Fibroblast of lung (primary cell): ENCODE results near the gene CPN2.

Experiments used
- EZH2 ChIP-seq: IDR thresholded peaks from 2 replicates; pipeline ENCODE4 v1.5.1; 2012; ENCODE audit warnings: low read length, control low read depth, mild to moderate bottlenecking; ENCODE audit errors: missing control alignments
- TF ChIP-seq, protein P1 (sequence below), 2 donors: IDR thresholded peaks in 1 of 2; conservative IDR thresholded peaks in 1 of 2; 1 replicate in 1 of 2; 2 replicates in 1 of 2; pipeline ENCODE4 v1.5.1; 2011 to 2012; ENCODE audit warnings: low read length in 2 of 2, control low read depth in 1 of 2, inconsistent platforms in 1 of 2, low read depth in 1 of 2, mild to moderate bottlenecking in 1 of 2

DNA sequence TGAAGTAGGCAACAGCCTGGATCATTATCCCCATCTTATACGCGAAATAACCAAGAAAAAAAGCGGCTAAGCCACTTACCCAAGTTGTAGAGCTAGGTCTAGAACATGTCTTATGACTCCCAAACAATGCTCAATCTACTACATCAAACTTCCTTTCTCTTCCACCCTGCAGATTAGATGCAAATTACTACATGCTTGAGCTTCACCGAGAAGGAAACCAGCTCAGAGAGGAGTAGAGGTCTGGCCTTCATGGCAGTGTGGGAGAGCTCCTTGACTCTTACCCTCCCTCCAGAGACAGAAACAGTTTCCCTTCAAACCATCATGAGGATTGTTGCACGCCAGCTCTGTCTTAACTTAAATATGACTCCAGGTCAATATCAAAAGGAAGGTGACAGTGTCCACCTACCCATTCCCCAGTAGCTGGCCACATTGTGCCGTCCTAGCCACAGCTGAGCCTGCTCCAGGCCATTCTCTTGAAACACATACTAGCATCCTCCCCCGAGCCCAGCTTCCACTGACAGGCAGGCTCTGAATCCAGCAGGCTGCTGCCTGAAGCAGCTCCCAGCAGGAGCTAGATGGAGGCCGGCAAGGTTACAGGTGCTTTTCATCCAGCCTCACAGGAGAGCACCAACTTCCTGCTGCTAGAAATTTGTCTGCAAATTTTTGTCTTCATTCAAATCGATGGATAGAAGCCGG lies 56.8 kb downstream of the CPN2 start:
- TF ChIP-seq, protein P1, sequence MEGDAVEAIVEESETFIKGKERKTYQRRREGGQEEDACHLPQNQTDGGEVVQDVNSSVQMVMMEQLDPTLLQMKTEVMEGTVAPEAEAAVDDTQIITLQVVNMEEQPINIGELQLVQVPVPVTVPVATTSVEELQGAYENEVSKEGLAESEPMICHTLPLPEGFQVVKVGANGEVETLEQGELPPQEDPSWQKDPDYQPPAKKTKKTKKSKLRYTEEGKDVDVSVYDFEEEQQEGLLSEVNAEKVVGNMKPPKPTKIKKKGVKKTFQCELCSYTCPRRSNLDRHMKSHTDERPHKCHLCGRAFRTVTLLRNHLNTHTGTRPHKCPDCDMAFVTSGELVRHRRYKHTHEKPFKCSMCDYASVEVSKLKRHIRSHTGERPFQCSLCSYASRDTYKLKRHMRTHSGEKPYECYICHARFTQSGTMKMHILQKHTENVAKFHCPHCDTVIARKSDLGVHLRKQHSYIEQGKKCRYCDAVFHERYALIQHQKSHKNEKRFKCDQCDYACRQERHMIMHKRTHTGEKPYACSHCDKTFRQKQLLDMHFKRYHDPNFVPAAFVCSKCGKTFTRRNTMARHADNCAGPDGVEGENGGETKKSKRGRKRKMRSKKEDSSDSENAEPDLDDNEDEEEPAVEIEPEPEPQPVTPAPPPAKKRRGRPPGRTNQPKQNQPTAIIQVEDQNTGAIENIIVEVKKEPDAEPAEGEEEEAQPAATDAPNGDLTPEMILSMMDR (conservative IDR thresholded peaks at IDR 0.05 in 1 of 2, IDR thresholded peaks at IDR 0.05 in 1 of 2; ENCODE audit: low read depth in 1 of 2, low read length in 2 of 2): no peak
- TF ChIP-seq EZH2: no peak
